ENCODE measurements around the gene NRP2. TPM values are rescaled to one million over a fixed set of nuclear protein-coding genes. Genes with fewer than 3 reads are reported as not detected.

NRP2 gene
- total RNA-seq, 1 experiment from 2014 or later, result 1.2 TPM

GRCh38 chr2:205637779-205638503 lies 44.4 kb upstream of the NRP2 start:
- Histone ChIP-seq H3K9me3 (ENCODE audit: control insufficient read depth in 1 of 2, insufficient read depth in 1 of 2, low read depth in 1 of 2, low read length in 2 of 2) (no peaks in the 10 kb centered on the region), H3K4me2 (ENCODE audit: low read length) (no peak overlapping the region), H3K27ac (ENCODE audit: low read depth, low read length) (no peak overlapping the region), H3K4me3 (replicated peaks in 1 of 2; ENCODE audit: low read depth in 1 of 2, low read length in 2 of 2) (no peak overlapping the region), H4K20me1 (ENCODE audit: insufficient read depth) (no peaks in the 10 kb centered on the region), H2AFZ (ENCODE audit: low read depth, low read length, poor library complexity, severe bottlenecking) (no peak overlapping the region), H3K79me2 (ENCODE audit: insufficient read depth, low read length) (no peaks in the 10 kb centered on the region), H3K9ac (ENCODE audit: low read length) (no peak overlapping the region), H3K9me2 (ENCODE audit: insufficient read depth) (no peaks in the 10 kb centered on the region), H3K36me3 (ENCODE audit: control insufficient read depth in 1 of 2, insufficient read depth in 2 of 2, low read length in 2 of 2) (no peaks in the 10 kb centered on the region), H3K4me1 (ENCODE audit: control insufficient read depth in 1 of 2, insufficient read depth in 2 of 2, low read length in 2 of 2) (no peaks in the 10 kb centered on the region), H3K27me3 (ENCODE audit: insufficient read depth, low read length) (peaks cover 23% of the 10 kb centered on the region)
- ATAC-seq (no peak; the same call in 1 of the 2 replicates), DNase-seq (ENCODE audit: low read depth, low spot score) (no peak)
- no TSS peak for BruUV-seq (replicated peaks)
- POLR2A ChIA-PET, result no interaction called here
- RAD21 ChIA-PET (ENCODE audit: low non-redundant PET in 1 of 2, low total read pairs in 2 of 2, uncharacterized antibody in 2 of 2, unreplicated experiment in 2 of 2), result no interaction called here
- intact Hi-C loops (cut with micrococcal nuclease), result no loop called here
- TF ChIP-seq EGR1 (IDR thresholded peaks at IDR 0.05; ENCODE audit: low read depth), result no peak
- TF ChIP-seq ELF1 (IDR thresholded peaks at IDR 0.05; ENCODE audit: borderline replicate concordance, low read depth), result no peak
- no peak for TF ChIP-seq EZH2phosphoT487 (IDR thresholded peaks at IDR 0.05; ENCODE audit: borderline replicate concordance)
- TF ChIP-seq CEBPB (IDR thresholded peaks at IDR 0.05; ENCODE audit: low read depth), result no peak
- no peak for TF ChIP-seq EZH2 (IDR thresholded peaks at IDR 0.05)
- TF ChIP-seq, protein P1, sequence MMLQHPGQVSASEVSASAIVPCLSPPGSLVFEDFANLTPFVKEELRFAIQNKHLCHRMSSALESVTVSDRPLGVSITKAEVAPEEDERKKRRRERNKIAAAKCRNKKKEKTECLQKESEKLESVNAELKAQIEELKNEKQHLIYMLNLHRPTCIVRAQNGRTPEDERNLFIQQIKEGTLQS (IDR thresholded peaks at IDR 0.05), result no peak
- TF ChIP-seq POLR2AphosphoS5 (IDR thresholded peaks at IDR 0.05; ENCODE audit: low read depth, low read length), result no peak
- CTCF ChIA-PET, result no interaction called here

DNA sequence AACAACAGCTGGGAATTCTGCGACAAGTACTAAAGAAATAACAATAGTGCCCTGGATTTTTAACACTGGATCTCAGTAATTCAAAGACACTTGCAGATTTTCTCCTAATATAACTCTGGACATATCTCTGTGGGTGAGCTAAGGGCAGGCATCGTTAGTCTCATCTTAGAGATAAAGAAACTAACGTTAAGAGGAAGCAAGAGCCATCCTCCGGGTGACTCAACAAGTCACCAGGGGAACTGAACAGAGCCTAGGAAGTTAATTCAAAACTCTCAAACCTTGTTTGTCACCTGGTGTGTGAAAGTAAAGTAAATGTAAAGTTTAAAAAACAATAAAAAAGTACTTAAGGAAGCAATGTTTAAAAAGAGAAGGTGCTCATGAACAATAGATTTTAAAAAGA lies 41.6 kb upstream of the NRP2 start:
- intact Hi-C loops (cut with micrococcal nuclease), result no loop called here
- H3K36me3 ChIP-seq (ENCODE audit: control insufficient read depth in 1 of 2, insufficient read depth in 2 of 2, low read length in 2 of 2), result no peaks in the 10 kb centered on the region
- no peak for DNase-seq (ENCODE audit: low read depth, low spot score)
- POLR2A ChIA-PET, result no interaction called here
- RAD21 ChIA-PET (ENCODE audit: low non-redundant PET in 1 of 2, low total read pairs in 2 of 2, uncharacterized antibody in 2 of 2, unreplicated experiment in 2 of 2), result no interaction called here
- no TSS peak for BruUV-seq (replicated peaks)
- no peaks in the 10 kb centered on the region for H4K20me1 ChIP-seq (ENCODE audit: insufficient read depth)
- no peak overlapping the region for H3K4me2 ChIP-seq (ENCODE audit: low read length)
- no peaks in the 10 kb centered on the region for H3K79me2 ChIP-seq (ENCODE audit: insufficient read depth, low read length)
- H2AFZ ChIP-seq (ENCODE audit: low read depth, low read length, poor library complexity, severe bottlenecking), result no peak overlapping the region
- H3K9me3 ChIP-seq (ENCODE audit: control insufficient read depth in 1 of 2, insufficient read depth in 1 of 2, low read depth in 1 of 2, low read length in 2 of 2), result no peaks in the 10 kb centered on the region
- CTCF ChIA-PET, result no interaction called here
- H3K27ac ChIP-seq (ENCODE audit: low read depth, low read length), result no peak overlapping the region
- no peak for ATAC-seq
- H3K4me3 ChIP-seq (replicated peaks in 1 of 2; ENCODE audit: low read depth in 1 of 2, low read length in 2 of 2), result no peak overlapping the region
- H3K9me2 ChIP-seq (ENCODE audit: insufficient read depth), result no peaks in the 10 kb centered on the region
- no peak for TF ChIP-seq POLR2AphosphoS5 (IDR thresholded peaks at IDR 0.05; ENCODE audit: low read depth, low read length)
- TF ChIP-seq SIN3A (IDR thresholded peaks at IDR 0.05; ENCODE audit: low read depth), result no peak
- TF ChIP-seq SP1 (IDR thresholded peaks at IDR 0.05; ENCODE audit: low read depth), result no peak
- no peak for TF ChIP-seq EZH2 (IDR thresholded peaks at IDR 0.05)
- no peak for TF ChIP-seq ZNF274 (IDR thresholded peaks at IDR 0.05; ENCODE audit: low read depth, low read length)
- TF ChIP-seq, protein P1 (IDR thresholded peaks at IDR 0.05), result no peak
- TF ChIP-seq ELF1 (IDR thresholded peaks at IDR 0.05; ENCODE audit: borderline replicate concordance, low read depth), result no peak
- TF ChIP-seq RAD21 (IDR thresholded peaks at IDR 0.05; ENCODE audit: low read depth), result no peak
- TF ChIP-seq, protein P2, sequence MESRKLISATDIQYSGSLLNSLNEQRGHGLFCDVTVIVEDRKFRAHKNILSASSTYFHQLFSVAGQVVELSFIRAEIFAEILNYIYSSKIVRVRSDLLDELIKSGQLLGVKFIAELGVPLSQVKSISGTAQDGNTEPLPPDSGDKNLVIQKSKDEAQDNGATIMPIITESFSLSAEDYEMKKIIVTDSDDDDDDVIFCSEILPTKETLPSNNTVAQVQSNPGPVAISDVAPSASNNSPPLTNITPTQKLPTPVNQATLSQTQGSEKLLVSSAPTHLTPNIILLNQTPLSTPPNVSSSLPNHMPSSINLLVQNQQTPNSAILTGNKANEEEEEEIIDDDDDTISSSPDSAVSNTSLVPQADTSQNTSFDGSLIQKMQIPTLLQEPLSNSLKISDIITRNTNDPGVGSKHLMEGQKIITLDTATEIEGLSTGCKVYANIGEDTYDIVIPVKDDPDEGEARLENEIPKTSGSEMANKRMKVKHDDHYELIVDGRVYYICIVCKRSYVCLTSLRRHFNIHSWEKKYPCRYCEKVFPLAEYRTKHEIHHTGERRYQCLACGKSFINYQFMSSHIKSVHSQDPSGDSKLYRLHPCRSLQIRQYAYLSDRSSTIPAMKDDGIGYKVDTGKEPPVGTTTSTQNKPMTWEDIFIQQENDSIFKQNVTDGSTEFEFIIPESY (IDR thresholded peaks at IDR 0.05; ENCODE audit: extremely low read depth, insufficient replicate concordance, low read length), result no peak
- TF ChIP-seq EZH2phosphoT487 (IDR thresholded peaks at IDR 0.05; ENCODE audit: borderline replicate concordance), result no peak
- no peak for TF ChIP-seq CBX3 (IDR thresholded peaks at IDR 0.05; ENCODE audit: low read depth)
- TF ChIP-seq CEBPB (IDR thresholded peaks at IDR 0.05; ENCODE audit: low read depth), result no peak
- TF ChIP-seq CTCF (IDR thresholded peaks at IDR 0.05 in 2 of 3, conservative IDR thresholded peaks at IDR 0.05 in 1 of 3; ENCODE audit: borderline replicate concordance in 1 of 3, insufficient read depth in 1 of 3, low read depth in 2 of 3, low read length in 2 of 3), result no peak
- no peak for TF ChIP-seq FOSL1 (IDR thresholded peaks at IDR 0.05; ENCODE audit: low read depth)
- H3K4me1 ChIP-seq (ENCODE audit: control insufficient read depth in 1 of 2, insufficient read depth in 2 of 2, low read length in 2 of 2), result no peaks in the 10 kb centered on the region; a peak in 1 of 4 replicates
- H3K27me3 ChIP-seq (ENCODE audit: insufficient read depth, low read length), result peaks cover 10% of the 10 kb centered on the region
- H3K9ac ChIP-seq (ENCODE audit: low read length), result no peak overlapping the region

Data from HCT116 (cell line).